ENCODE results near the gene RAD51B.

DNA sequence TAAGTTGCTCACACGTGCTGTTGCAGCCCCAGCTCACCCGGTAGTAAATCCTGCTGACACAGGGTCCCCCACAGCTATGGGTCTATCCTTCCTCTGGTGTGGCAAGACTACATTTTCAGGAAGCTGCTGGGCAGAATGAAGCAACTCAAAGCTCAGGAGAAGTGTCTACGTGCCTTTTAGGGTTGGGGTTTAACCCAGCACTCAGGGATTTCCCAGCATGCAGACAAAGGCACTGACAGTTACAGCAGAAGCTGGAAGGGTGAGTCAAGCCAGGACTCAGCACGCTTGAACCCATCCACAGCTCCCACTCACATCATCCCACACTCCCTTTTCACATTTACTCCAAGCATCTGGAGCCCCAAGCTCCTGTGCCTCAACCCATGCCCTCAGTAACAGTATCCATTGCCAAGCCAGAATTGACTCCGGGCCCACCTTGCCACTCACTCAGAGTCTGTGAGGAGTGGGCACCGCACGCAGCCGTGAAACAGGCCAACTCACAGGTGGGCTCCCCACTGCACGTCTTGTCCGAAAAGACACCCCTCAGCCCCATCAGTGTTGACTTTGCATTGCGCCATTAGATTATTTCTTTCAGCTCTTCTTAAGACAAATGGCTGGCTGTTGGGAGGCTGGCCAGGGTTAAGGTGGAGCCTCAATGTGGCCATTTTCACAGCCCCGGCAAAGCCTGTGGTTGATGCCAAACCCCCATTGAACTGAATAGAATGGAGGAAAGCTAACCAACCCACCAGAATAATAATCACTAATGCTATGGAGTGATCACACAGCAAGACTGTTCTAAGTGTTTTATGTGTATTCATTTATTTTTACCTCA, 913.7 kb downstream of the RAD51B start:
- no peak for TF ChIP-seq POLR2AphosphoS5 (IDR thresholded peaks at IDR 0.05)
- TF ChIP-seq, protein P1, sequence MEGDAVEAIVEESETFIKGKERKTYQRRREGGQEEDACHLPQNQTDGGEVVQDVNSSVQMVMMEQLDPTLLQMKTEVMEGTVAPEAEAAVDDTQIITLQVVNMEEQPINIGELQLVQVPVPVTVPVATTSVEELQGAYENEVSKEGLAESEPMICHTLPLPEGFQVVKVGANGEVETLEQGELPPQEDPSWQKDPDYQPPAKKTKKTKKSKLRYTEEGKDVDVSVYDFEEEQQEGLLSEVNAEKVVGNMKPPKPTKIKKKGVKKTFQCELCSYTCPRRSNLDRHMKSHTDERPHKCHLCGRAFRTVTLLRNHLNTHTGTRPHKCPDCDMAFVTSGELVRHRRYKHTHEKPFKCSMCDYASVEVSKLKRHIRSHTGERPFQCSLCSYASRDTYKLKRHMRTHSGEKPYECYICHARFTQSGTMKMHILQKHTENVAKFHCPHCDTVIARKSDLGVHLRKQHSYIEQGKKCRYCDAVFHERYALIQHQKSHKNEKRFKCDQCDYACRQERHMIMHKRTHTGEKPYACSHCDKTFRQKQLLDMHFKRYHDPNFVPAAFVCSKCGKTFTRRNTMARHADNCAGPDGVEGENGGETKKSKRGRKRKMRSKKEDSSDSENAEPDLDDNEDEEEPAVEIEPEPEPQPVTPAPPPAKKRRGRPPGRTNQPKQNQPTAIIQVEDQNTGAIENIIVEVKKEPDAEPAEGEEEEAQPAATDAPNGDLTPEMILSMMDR (IDR thresholded peaks at IDR 0.05), result no peak
- TF ChIP-seq POLR2A (IDR thresholded peaks at IDR 0.05), result no peak
